ENCODE data around the gene NME7.

- TF ChIP-seq POLR2A (IDR thresholded peaks at IDR 0.05): no peak
- TF ChIP-seq, protein P1, sequence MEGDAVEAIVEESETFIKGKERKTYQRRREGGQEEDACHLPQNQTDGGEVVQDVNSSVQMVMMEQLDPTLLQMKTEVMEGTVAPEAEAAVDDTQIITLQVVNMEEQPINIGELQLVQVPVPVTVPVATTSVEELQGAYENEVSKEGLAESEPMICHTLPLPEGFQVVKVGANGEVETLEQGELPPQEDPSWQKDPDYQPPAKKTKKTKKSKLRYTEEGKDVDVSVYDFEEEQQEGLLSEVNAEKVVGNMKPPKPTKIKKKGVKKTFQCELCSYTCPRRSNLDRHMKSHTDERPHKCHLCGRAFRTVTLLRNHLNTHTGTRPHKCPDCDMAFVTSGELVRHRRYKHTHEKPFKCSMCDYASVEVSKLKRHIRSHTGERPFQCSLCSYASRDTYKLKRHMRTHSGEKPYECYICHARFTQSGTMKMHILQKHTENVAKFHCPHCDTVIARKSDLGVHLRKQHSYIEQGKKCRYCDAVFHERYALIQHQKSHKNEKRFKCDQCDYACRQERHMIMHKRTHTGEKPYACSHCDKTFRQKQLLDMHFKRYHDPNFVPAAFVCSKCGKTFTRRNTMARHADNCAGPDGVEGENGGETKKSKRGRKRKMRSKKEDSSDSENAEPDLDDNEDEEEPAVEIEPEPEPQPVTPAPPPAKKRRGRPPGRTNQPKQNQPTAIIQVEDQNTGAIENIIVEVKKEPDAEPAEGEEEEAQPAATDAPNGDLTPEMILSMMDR (IDR thresholded peaks at IDR 0.05): no peak
Measured at GRCh38 chr1:169133228-169133576, 234.4 kb downstream of the NME7 start.
